Right lobe of liver (tissue), 4 donors: ENCODE data around the gene OR6C65.

Source experiments
- CTCF ChIP-seq, 4 donors: fragments of 200-600 bp in 3 of 4; fragments of 450-650 bp in 1 of 4; IDR thresholded peaks; one replicate each; pipeline versions ENCODE4 v1.5.1 to v1.8.0; 2016 to 2022; ENCODE audit warnings: antibody characterized with exemption in 4 of 4, mild to moderate bottlenecking in 2 of 4
- POLR2A ChIP-seq: fragments of 450-650 bp; IDR thresholded peaks from one replicate; pipeline ENCODE4 v1.6.1; 2017; ENCODE audit warnings: antibody characterized with exemption, mild to moderate bottlenecking
- donor health status: DM: no; HTN: no; CAD: no.
- donor health status: DM: no; HTN: no; CAD: no.
- donor health status: DM: no; HTN: yes; CAD: no.

- TF ChIP-seq CTCF (IDR thresholded peaks at IDR 0.05) (no peak), POLR2A (no peak)
Measured at GRCh38 chr12:55443776-55444175, 43.4 kb downstream of the OR6C65 start, which contains the start of gene OR6C2.
